Right lobe of liver (tissue), 6 donors: Measurements from ENCODE around the gene WDFY3. TPM values are rescaled to one million over a fixed set of nuclear protein-coding genes. Genes with fewer than 3 reads are reported as not detected.

Experiments used
- ATAC-seq, 4 donors: fragments of 200-7000 bp; cut with Tn5 transposase; one replicate each; pipeline ENCODE4 v1.9.1; 2020; ENCODE audit warnings: mild to moderate bottlenecking in 4 of 4, moderate library complexity in 4 of 4
- DNase-seq, 3 donors: peaks; one replicate each; pipeline ENCODE4 v3.0.0-alpha.2; 2020
- H3K27ac ChIP-seq, 3 donors: fragments of 200-600 bp; one replicate each; pipeline ENCODE4 v1.8.0; 2022
- H3K27me3 ChIP-seq, 2 donors: fragments of 200-600 bp; one replicate each; pipeline ENCODE4 v1.8.0; 2022
- H3K36me3 ChIP-seq, 4 donors: fragments of 200-600 bp; sonication (generic) in 1 of 4; one replicate each; pipeline versions ENCODE4 v1.5.1 to v1.8.0; 2017 to 2022; ENCODE audit warnings: control low read depth in 1 of 4
- H3K4me1 ChIP-seq, 4 donors: fragments of 200-600 bp; sonication (generic) in 1 of 4; one replicate each; pipeline versions ENCODE4 v1.5.1 to v1.8.0; 2017 to 2022; ENCODE audit warnings: control low read depth in 1 of 4
- H3K4me3 ChIP-seq, 3 donors: fragments of 200-600 bp; one replicate each; pipeline ENCODE4 v1.8.0; 2022
- H3K9me3 ChIP-seq, 4 donors: fragments of 200-600 bp; sonication (generic) in 1 of 4; one replicate each; pipeline versions ENCODE4 v1.5.1 to v1.8.0; 2017 to 2022; ENCODE audit warnings: control low read depth in 1 of 4
- POLR2A ChIP-seq: fragments of 450-650 bp; IDR thresholded peaks from one replicate; pipeline ENCODE4 v1.6.1; 2017; ENCODE audit warnings: antibody characterized with exemption, mild to moderate bottlenecking
- WGBS: methylation state at CpG from one replicate; pipeline ENCODE4 v1.1.6; 2018; ENCODE audit warnings: low coverage, low lambda C conversion rate; ENCODE audit not compliant: insufficient coverage; ENCODE audit errors: missing lambda C conversion rate; 5-methylcytosine and 5-hydroxymethylcytosine counted together
- intact Hi-C, 2 donors: fragments of 100-400 bp; cut with DNase I; formaldehyde crosslinking; loops; one replicate each; pipeline versions ENCODE4 v1.11.2 to v1.14.1; 2022
- total RNA-seq, 6 experiments: library from RNA; depleted of rRNA in 2 of 6; stranded (reverse); fragments of >200 nt in 2 of 6; fragmentation: NEBNext Ultra II Directional in 3 of 6; extraction: Animal tissue kit (Norgen Biotek cat#: 25700) in 3 of 6; gene quantifications; one replicate each; pipeline versions ENCODE4 v1.1.0 to v1.2.4, GENCODE V29; 2016 to 2023
- TF ChIP-seq, protein P1 (sequence below), 4 donors: fragments of 200-600 bp in 3 of 4; fragments of 450-650 bp in 1 of 4; IDR thresholded peaks; one replicate each; pipeline versions ENCODE4 v1.5.1 to v1.8.0; 2016 to 2022; ENCODE audit warnings: antibody characterized with exemption in 4 of 4, mild to moderate bottlenecking in 2 of 4
- donor health status: DM: no; HTN: yes; CAD: no.
- donor health status: DM: no; HTN: no; CAD: no.
- donor health status: DM: no; HTN: no; CAD: no.
- donor health status: DM: no; HTN: yes; CAD: no.
- donor health status: DM: no; HTN: yes; CAD: no.

The WDFY3 gene
- total RNA-seq, 6 experiments from 2014 or later: 18.8 to 36.5 (median 25.9) TPM

DNA sequence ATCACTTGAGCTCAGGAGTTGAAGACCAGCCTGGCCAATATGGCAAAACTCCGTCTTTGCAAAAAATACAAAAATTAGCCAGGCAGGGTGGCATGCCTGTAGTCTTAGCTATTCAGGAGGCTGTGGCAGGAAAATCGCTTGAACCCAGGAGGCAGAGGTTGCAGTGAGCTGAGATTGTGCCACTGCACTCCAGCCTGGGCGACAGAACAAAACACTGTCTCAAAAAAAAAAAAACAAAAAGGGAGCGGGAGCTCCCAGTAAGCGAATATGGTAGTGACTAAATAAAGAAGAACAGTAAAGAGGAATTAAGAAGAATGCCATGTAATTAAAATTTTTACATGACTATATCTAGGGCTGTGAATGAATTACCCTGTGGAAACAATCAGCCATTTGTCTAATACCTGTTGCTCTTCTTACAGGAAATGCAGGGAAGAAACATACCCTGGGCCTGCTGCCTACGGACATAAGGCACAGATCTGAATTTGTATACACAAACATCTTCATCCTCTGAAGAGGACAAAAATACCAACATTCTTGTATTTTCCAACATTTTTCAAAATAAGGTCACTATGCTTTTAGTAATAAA is 11.4 kb downstream of the WDFY3 start:
- Histone ChIP-seq H3K4me1 (peaks cover 0 to 27% (median 10%) of the 10 kb centered on the region in 4 donors), H3K4me3 (no peak overlapping the region), H3K9me3 (no peaks in the 10 kb centered on the region), H3K27ac (no peak overlapping the region), H3K36me3 (no peaks in the 10 kb centered on the region), H3K27me3 (no peaks in the 10 kb centered on the region)
- TF ChIP-seq, protein P1, sequence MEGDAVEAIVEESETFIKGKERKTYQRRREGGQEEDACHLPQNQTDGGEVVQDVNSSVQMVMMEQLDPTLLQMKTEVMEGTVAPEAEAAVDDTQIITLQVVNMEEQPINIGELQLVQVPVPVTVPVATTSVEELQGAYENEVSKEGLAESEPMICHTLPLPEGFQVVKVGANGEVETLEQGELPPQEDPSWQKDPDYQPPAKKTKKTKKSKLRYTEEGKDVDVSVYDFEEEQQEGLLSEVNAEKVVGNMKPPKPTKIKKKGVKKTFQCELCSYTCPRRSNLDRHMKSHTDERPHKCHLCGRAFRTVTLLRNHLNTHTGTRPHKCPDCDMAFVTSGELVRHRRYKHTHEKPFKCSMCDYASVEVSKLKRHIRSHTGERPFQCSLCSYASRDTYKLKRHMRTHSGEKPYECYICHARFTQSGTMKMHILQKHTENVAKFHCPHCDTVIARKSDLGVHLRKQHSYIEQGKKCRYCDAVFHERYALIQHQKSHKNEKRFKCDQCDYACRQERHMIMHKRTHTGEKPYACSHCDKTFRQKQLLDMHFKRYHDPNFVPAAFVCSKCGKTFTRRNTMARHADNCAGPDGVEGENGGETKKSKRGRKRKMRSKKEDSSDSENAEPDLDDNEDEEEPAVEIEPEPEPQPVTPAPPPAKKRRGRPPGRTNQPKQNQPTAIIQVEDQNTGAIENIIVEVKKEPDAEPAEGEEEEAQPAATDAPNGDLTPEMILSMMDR (IDR thresholded peaks at IDR 0.05): no peak
- TF ChIP-seq POLR2A: no peak
- WGBS: 85% methylated on average over 5 of the region's 6 CpGs
- peak in 1 of 4 donors; percentile 5 for ATAC-seq
- DNase-seq: no peak
- intact Hi-C loops: no loop called here

DNA sequence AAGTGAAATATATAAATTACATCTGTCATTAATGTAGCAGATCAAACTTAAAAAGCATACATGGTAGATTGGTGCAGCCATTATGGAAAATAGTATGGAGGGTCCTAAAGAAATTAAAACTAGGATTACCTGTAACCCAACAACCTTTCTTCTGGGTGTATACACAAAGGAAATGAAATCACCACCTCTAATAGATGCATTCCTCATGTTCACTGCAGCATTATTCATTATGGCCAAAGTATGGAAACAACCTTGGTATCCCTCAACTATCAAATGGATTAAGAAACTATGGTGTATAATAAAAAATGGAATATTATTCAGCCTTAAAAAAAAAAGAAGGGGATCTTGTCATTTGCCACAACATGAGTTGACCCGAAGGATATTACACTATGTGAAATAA is 13.7 kb downstream of the WDFY3 start:
- H3K27me3 ChIP-seq: no peaks in the 10 kb centered on the region
- no peaks in the 10 kb centered on the region for H3K36me3 ChIP-seq
- no peak for TF ChIP-seq POLR2A
- TF ChIP-seq, protein P1 (IDR thresholded peaks at IDR 0.05): no peak
- no peak overlapping the region for H3K27ac ChIP-seq
- H3K4me3 ChIP-seq: no peak overlapping the region
- H3K9me3 ChIP-seq: no peaks in the 10 kb centered on the region
- 60% methylated on average over 1 of the region's 1 CpG for WGBS
- H3K4me1 ChIP-seq: peaks cover 0 to 16% (median 5%) of the 10 kb centered on the region in 4 donors
- intact Hi-C loops: no loop called here
- ATAC-seq: no peak
- DNase-seq: no peak

DNA sequence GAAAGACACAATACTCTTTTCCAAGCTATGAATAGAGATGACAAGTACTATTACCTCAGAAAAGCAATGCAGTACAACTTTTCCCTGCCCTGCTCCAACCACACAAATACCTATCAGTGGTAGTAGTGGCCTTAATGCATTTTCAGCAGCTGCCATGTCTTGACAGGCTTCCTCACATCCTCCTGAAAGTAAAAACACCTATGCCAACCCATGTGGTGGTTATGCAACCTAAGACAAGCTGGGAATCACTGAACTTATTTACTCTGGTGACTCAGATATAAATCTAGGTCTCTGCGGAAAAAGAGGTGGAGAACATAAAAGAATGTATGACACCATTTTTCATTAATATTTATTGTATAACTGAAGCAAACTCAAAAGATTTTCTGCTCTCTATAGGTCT is 14.5 kb downstream of the WDFY3 start:
- no peak for DNase-seq
- TF ChIP-seq POLR2A: no peak
- H3K4me3 ChIP-seq: no peak overlapping the region
- peak; percentile 89 to 96 (median 92) for ATAC-seq
- H3K27me3 ChIP-seq: no peaks in the 10 kb centered on the region
- intact Hi-C loops: no loop called here
- no peaks in the 10 kb centered on the region for H3K36me3 ChIP-seq
- WGBS: 0% methylated on average over 1 of the region's 1 CpG
- H3K27ac ChIP-seq: peak overlapping the region in 1 of 3 donors; percentile 52
- no peaks in the 10 kb centered on the region for H3K9me3 ChIP-seq
- H3K4me1 ChIP-seq: peaks cover 0 to 10% (median 5%) of the 10 kb centered on the region in 4 donors

DNA sequence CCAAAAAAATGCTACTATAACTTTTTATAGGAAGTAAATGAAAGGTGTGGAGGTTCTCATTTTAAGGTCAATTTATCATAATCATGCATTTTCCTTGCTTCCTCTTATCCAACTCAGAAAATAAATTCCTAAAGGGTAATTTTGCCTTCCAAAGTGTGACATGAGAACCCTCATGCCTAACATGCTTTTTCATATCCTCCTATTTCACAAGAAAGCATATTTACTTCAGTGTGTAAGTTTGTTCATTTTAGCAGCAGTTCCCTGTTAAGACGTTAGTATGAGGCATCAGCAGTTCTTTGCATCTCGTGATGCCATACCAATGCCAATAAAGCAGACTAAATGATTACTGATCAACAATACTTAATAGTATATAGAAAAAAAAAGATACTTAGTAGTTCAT is 18.4 kb downstream of the WDFY3 start:
- Histone ChIP-seq H3K4me1 (peaks cover 0 to 10% (median 5%) of the 10 kb centered on the region in 4 donors), H3K36me3 (no peaks in the 10 kb centered on the region), H3K9me3 (no peaks in the 10 kb centered on the region), H3K27ac (no peak overlapping the region), H3K4me3 (no peak overlapping the region), H3K27me3 (no peaks in the 10 kb centered on the region)
- ATAC-seq (peak in 2 of 4 donors; percentile 18 to 25), DNase-seq (no peak)
- TF ChIP-seq, protein P1 (IDR thresholded peaks at IDR 0.05): no peak
- intact Hi-C loops: no loop called here
- 50% methylated on average over 2 of the region's 2 CpGs for WGBS

DNA sequence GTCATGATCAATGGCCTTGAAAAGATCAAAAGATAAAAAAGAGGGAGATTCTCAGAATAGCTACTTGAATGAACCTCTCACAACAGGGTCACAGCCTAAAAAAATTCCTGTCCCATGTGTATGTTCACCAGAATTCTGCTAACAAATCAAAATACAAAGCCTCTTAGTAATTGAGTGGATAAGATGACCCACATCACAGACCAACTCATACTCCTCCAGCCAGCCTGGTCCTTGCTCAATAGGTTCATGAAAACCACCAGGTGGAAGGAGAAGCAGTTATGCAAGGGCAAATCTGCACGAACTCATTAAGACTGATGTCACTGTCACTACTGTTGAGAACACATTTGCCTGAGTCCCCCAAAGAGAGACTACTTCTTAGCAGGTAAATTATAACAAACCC is 21.5 kb downstream of the WDFY3 start:
- peaks cover 0 to 12% (median 4%) of the 10 kb centered on the region in 4 donors for H3K9me3 ChIP-seq
- DNase-seq: no peak
- TF ChIP-seq POLR2A: no peak
- peak in 3 of 4 donors; percentile 57 to 71 (median 70) for ATAC-seq
- H3K27ac ChIP-seq: no peak overlapping the region
- no peak overlapping the region for H3K4me3 ChIP-seq
- intact Hi-C loops: no loop called here
- no CpG with 5 or more reads among the region's 1 CpG for WGBS
- H3K4me1 ChIP-seq: no peaks in the 10 kb centered on the region
- H3K36me3 ChIP-seq: no peaks in the 10 kb centered on the region
- no peaks in the 10 kb centered on the region for H3K27me3 ChIP-seq
